Left lobe of liver (tissue), 2 donors: ENCODE data around the gene LAPTM5. TPM values are rescaled to one million over a fixed set of nuclear protein-coding genes. Genes with fewer than 3 reads are reported as not detected.
A peak's percentile ranks its signal among the peaks of the same experiment; 100 is the strongest.

Experiments used
- ATAC-seq: fragments of 200-7000 bp; cut with Tn5 transposase; one replicate; pipeline ENCODE4 v1.9.1; 2020; ENCODE audit warnings: mild to moderate bottlenecking, moderate library complexity
- DNase-seq: peaks from one replicate; pipeline ENCODE4 v3.0.0-alpha.2; 2020; ENCODE audit warnings: low spot score
- total RNA-seq: library from RNA; stranded (reverse); gene quantifications from one replicate; pipeline ENCODE4 v1.2.1, GENCODE V29; 2021
- donor health status: DM: no; HTN: no; CAD: no; lungs with moderate emphysema.
- donor health status: DM: no; HTN: yes; CAD: no.

The LAPTM5 gene
- total RNA-seq, 1 donor from 2014 or later = 22.3 TPM

GRCh38 chr1:30787856-30788495 lies 30.4 kb upstream of the LAPTM5 start:
- DNase-seq = no peak
- no peak for ATAC-seq

- DNase-seq (no peak), ATAC-seq (no peak)
Observed at GRCh38 chr1:30787266-30787665, 29.7 kb upstream of the LAPTM5 start.

GRCh38 chr1:30786264-30786991 lies 28.9 kb upstream of the LAPTM5 start:
- no peak for ATAC-seq
- no peak for DNase-seq

GRCh38 chr1:30785714-30786113 lies 28.1 kb upstream of the LAPTM5 start:
- ATAC-seq (no peak), DNase-seq (no peak)

- no peak for ATAC-seq
Observed at GRCh38 chr1:30785181-30785580, 27.6 kb upstream of the LAPTM5 start.

GRCh38 chr1:30783256-30783915 lies 25.8 kb upstream of the LAPTM5 start:
- DNase-seq = no peak
- ATAC-seq = peak; percentile 8

More at GRCh38 chr1:30785181-30785580, 27.6 kb upstream of the LAPTM5 start:
- DNase-seq = no peak

- DNase-seq = peak; percentile 74
Observed at GRCh38 chr1:30782361-30783255, 25.0 kb upstream of the LAPTM5 start.

GRCh38 chr1:30781906-30782305 lies 24.3 kb upstream of the LAPTM5 start:
- DNase-seq = no peak

More at GRCh38 chr1:30782361-30783255, 25.0 kb upstream of the LAPTM5 start:
- peak; percentile 86 for ATAC-seq

GRCh38 chr1:30780409-30780808 lies 22.8 kb upstream of the LAPTM5 start:
- ATAC-seq (no peak), DNase-seq (no peak)

More at GRCh38 chr1:30781906-30782305, 24.3 kb upstream of the LAPTM5 start:
- ATAC-seq = no peak

- peak; percentile 80 for ATAC-seq
- peak; percentile 79 for DNase-seq
Observed at GRCh38 chr1:30779294-30780071, 21.9 kb upstream of the LAPTM5 start.

- no peak for ATAC-seq
- no peak for DNase-seq
Observed at GRCh38 chr1:30778979-30779293, 21.4 kb upstream of the LAPTM5 start.

- DNase-seq = no peak
- no peak for ATAC-seq
Observed at GRCh38 chr1:30778154-30778978, 20.8 kb upstream of the LAPTM5 start.

GRCh38 chr1:30777904-30778153 lies 20.3 kb upstream of the LAPTM5 start:
- DNase-seq (no peak), ATAC-seq (no peak)

GRCh38 chr1:30777060-30777903 lies 19.7 kb upstream of the LAPTM5 start:
- DNase-seq = no peak
- no peak for ATAC-seq

- no peak for DNase-seq
Observed at GRCh38 chr1:30776097-30777059, 18.8 kb upstream of the LAPTM5 start.

GRCh38 chr1:30775433-30775975 lies 17.9 kb upstream of the LAPTM5 start:
- ATAC-seq (no peak), DNase-seq (no peak)

More at GRCh38 chr1:30776097-30777059, 18.8 kb upstream of the LAPTM5 start:
- ATAC-seq = no peak
